ENCODE data around the gene NRIP1. TPM values are rescaled to one million over a fixed set of nuclear protein-coding genes. Genes with fewer than 3 reads are reported as not detected.

Gene NRIP1
- total RNA-seq, 1 donor from 2014 or later: 58.5 TPM

DNA sequence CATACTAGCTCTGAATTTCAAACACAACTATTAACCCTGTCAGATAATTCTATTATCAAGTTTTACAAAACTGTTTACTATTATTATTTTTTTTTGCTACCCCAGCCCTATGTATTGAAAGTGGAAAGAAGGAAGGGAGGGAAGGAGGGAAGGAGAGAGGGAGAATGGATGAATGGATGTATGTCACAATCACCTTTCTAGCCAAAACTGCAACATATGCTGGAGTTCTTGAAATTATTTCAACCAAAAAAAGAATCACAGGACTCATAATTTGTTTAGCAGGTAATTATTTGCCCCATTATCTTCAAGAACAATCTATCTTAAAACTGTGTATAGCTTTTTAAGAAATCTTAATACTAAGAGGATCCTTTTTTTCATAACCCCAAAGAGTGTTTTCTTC is 5.4 kb downstream of the NRIP1 start:
- H3K27me3 ChIP-seq (ENCODE audit: control insufficient read depth in 3 of 3, insufficient read depth in 3 of 3, low read length in 3 of 3): no peaks in the 10 kb centered on the region
- peaks cover 27 to 55% (median 39%) of the 10 kb centered on the region in 3 donors for H3K4me1 ChIP-seq (ENCODE audit: control insufficient read depth in 3 of 3, insufficient read depth in 3 of 3, low read length in 3 of 3)
- H3K9ac ChIP-seq (ENCODE audit: low read depth in 1 of 3, low read length in 3 of 3): peak overlapping the region in 1 of 3 donors; percentile 44
- no peaks in the 10 kb centered on the region for H3K36me3 ChIP-seq (ENCODE audit: control insufficient read depth in 3 of 3, insufficient read depth in 3 of 3, low read length in 3 of 3)
- H3K27ac ChIP-seq (ENCODE audit: low read depth, low read length): peak overlapping the region; percentile 3
- H3K9me3 ChIP-seq (ENCODE audit: control insufficient read depth in 3 of 3, low read length in 3 of 3): no peaks in the 10 kb centered on the region
- no peak overlapping the region for H3K4me3 ChIP-seq (ENCODE audit: low read length in 3 of 3)

DNA sequence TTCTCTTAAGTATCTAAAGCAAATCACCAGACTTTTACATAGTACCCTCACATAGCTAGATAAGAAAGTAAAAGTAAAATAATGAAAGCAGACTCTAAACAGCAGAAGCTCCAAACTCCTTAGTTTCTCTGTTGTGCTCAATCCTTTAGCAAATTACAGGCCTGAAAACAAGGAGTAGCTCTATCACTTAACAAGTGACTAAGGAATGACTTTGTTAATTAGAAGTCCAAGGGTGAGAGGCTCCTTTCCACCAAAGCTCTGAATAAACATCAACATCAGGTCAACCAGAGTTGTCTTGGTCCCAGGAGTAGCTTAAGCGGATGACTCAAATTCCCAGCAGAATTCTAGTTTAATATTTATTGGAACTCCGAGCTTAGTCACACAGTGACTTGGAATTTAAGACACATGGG is 5.9 kb downstream of the NRIP1 start:
- Histone ChIP-seq H3K27me3 (ENCODE audit: control insufficient read depth in 3 of 3, insufficient read depth in 3 of 3, low read length in 3 of 3) (no peaks in the 10 kb centered on the region), H3K9me3 (ENCODE audit: control insufficient read depth in 3 of 3, low read length in 3 of 3) (no peaks in the 10 kb centered on the region), H3K4me1 (ENCODE audit: control insufficient read depth in 3 of 3, insufficient read depth in 3 of 3, low read length in 3 of 3) (peaks cover 27 to 56% (median 39%) of the 10 kb centered on the region in 3 donors), H3K36me3 (ENCODE audit: control insufficient read depth in 3 of 3, insufficient read depth in 3 of 3, low read length in 3 of 3) (no peaks in the 10 kb centered on the region), H3K27ac (ENCODE audit: low read depth, low read length) (peak overlapping the region; percentile 3), H3K4me3 (ENCODE audit: low read length in 3 of 3) (no peak overlapping the region), H3K9ac (ENCODE audit: low read depth in 1 of 3, low read length in 3 of 3) (no peak overlapping the region)

DNA sequence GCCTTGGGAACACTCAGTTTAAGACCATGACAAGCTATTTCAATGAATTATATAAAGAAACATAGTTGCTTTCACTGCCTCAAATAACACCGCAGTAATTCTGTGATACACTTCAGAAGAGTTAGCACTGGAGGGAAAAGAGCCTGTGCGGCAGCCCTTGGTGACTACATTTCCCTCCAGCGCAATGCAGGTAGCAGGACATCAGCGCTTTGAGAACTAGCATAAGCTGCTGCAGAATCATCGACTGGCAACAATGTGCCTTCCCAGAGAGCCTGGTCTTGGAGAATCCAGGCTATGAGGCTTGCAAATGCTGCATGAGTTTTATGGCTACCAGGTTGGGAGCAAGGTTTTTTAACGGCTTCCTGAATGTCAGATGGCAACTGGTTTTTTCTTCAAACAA is 7.5 kb downstream of the NRIP1 start:
- peaks cover 18 to 51% (median 38%) of the 10 kb centered on the region in 3 donors for H3K4me1 ChIP-seq (ENCODE audit: control insufficient read depth in 3 of 3, insufficient read depth in 3 of 3, low read length in 3 of 3)
- H3K4me3 ChIP-seq (ENCODE audit: low read length in 3 of 3): peak overlapping the region in 2 of 3 donors; percentile 4 to 16
- H3K27ac ChIP-seq (ENCODE audit: low read depth, low read length): no peak overlapping the region
- no peaks in the 10 kb centered on the region for H3K9me3 ChIP-seq (ENCODE audit: control insufficient read depth in 3 of 3, low read length in 3 of 3)
- H3K9ac ChIP-seq (ENCODE audit: low read depth in 1 of 3, low read length in 3 of 3): no peak overlapping the region
- no peaks in the 10 kb centered on the region for H3K36me3 ChIP-seq (ENCODE audit: control insufficient read depth in 3 of 3, insufficient read depth in 3 of 3, low read length in 3 of 3)
- H3K27me3 ChIP-seq (ENCODE audit: control insufficient read depth in 3 of 3, insufficient read depth in 3 of 3, low read length in 3 of 3): no peaks in the 10 kb centered on the region

DNA sequence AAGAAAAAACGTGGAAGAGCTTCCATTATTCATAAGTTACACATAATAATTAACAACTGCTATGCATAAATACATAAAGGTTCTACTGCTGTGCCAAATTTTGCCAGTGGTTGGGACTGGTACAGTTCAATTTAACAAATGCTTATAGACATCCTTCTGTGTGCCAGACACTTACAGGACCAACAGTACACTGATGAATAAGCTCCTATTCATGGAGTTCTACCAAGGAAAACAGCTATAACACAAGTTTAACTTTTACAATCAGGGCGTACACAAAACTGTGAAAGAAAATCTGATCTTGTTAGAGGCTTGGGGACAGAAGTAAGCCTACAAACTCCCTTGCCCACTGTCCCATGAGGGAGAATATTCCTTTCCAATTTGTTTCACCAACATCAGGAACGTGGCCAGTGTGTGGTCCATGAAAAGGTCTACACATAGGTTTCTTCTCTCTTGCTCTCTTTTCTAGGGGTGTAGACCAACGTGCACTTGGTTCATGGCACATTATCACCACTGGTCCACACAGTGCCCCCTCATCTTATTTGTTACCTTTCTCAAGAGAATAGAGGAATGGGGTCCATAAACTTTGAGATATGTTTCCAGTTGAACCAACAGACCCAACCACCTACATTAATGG is 10.1 kb downstream of the NRIP1 start:
- Histone ChIP-seq H3K9me3 (ENCODE audit: control insufficient read depth in 3 of 3, low read length in 3 of 3) (no peaks in the 10 kb centered on the region), H3K36me3 (ENCODE audit: control insufficient read depth in 3 of 3, insufficient read depth in 3 of 3, low read length in 3 of 3) (no peaks in the 10 kb centered on the region), H3K27me3 (ENCODE audit: control insufficient read depth in 3 of 3, insufficient read depth in 3 of 3, low read length in 3 of 3) (no peaks in the 10 kb centered on the region), H3K27ac (ENCODE audit: low read depth, low read length) (no peak overlapping the region), H3K4me1 (ENCODE audit: control insufficient read depth in 3 of 3, insufficient read depth in 3 of 3, low read length in 3 of 3) (peaks cover 22 to 50% (median 41%) of the 10 kb centered on the region in 3 donors), H3K9ac (ENCODE audit: low read depth in 1 of 3, low read length in 3 of 3) (no peak overlapping the region), H3K4me3 (ENCODE audit: low read length in 3 of 3) (no peak overlapping the region)

DNA sequence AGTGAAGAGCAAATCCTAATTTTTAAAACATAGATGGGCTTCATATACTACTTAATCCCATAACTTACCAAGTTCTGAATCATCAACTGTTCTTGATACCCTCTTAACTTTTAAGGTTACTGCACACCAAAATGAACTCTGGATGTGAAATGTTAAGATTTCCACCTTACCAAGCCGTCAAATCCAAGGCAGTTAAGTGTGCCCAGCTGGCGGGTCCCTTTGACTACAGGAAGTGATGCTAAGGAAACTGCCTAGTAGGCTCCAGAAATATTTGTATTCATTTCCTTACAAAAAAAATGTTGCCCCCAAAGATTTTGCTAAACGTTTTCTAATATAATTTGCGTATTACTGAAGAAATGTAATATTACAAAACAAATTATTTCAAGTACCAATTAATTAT is 10.7 kb downstream of the NRIP1 start:
- Histone ChIP-seq H3K9ac (ENCODE audit: low read depth in 1 of 3, low read length in 3 of 3) (no peak overlapping the region), H3K9me3 (ENCODE audit: control insufficient read depth in 3 of 3, low read length in 3 of 3) (no peaks in the 10 kb centered on the region), H3K27me3 (ENCODE audit: control insufficient read depth in 3 of 3, insufficient read depth in 3 of 3, low read length in 3 of 3) (no peaks in the 10 kb centered on the region), H3K36me3 (ENCODE audit: control insufficient read depth in 3 of 3, insufficient read depth in 3 of 3, low read length in 3 of 3) (no peaks in the 10 kb centered on the region), H3K27ac (ENCODE audit: low read depth, low read length) (no peak overlapping the region), H3K4me1 (ENCODE audit: control insufficient read depth in 3 of 3, insufficient read depth in 3 of 3, low read length in 3 of 3) (peaks cover 22 to 46% (median 41%) of the 10 kb centered on the region in 3 donors), H3K4me3 (ENCODE audit: low read length in 3 of 3) (no peak overlapping the region)

DNA sequence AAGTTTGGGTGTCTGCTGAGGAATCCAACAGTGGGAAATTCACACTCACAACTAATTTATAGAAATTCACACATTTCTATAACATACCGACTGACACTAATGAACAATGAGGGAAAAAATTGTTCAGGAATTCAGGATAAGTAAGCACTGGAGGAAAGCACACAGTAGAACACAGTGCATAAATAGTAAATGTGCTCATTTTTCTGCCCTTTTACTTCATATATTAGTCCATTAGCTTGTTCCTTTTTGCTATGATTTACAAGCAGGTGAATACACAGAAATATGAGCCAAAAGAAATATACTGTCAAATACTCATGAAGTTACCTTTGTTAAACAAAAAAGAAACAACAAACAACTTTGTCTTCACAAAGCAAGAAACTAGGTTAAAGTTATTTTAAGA is 11.3 kb downstream of the NRIP1 start:
- Histone ChIP-seq H3K27ac (ENCODE audit: low read depth, low read length) (no peak overlapping the region), H3K9me3 (ENCODE audit: control insufficient read depth in 3 of 3, low read length in 3 of 3) (no peaks in the 10 kb centered on the region), H3K4me3 (ENCODE audit: low read length in 3 of 3) (no peak overlapping the region), H3K27me3 (ENCODE audit: control insufficient read depth in 3 of 3, insufficient read depth in 3 of 3, low read length in 3 of 3) (no peaks in the 10 kb centered on the region), H3K9ac (ENCODE audit: low read depth in 1 of 3, low read length in 3 of 3) (no peak overlapping the region), H3K4me1 (ENCODE audit: control insufficient read depth in 3 of 3, insufficient read depth in 3 of 3, low read length in 3 of 3) (peaks cover 22 to 46% (median 41%) of the 10 kb centered on the region in 3 donors), H3K36me3 (ENCODE audit: control insufficient read depth in 3 of 3, insufficient read depth in 3 of 3, low read length in 3 of 3) (no peaks in the 10 kb centered on the region)

DNA sequence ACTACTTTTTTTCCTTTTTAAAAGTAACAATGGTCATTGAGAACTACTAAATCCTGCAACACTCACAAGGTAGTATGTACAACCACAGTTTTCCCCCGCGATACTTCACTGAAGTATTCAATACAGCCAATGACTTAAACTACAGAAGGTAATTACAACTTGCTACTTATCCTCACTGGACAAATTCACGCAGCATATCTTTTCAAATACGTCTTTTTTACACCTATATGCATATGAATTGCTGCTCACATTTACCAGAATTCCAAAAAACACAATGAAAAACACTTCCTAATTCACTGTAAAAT is 12.4 kb downstream of the NRIP1 start:
- Histone ChIP-seq H3K9ac (ENCODE audit: low read depth in 1 of 3, low read length in 3 of 3) (no peak overlapping the region), H3K36me3 (ENCODE audit: control insufficient read depth in 3 of 3, insufficient read depth in 3 of 3, low read length in 3 of 3) (no peaks in the 10 kb centered on the region), H3K9me3 (ENCODE audit: control insufficient read depth in 3 of 3, low read length in 3 of 3) (no peaks in the 10 kb centered on the region), H3K27me3 (ENCODE audit: control insufficient read depth in 3 of 3, insufficient read depth in 3 of 3, low read length in 3 of 3) (no peaks in the 10 kb centered on the region), H3K4me1 (ENCODE audit: control insufficient read depth in 3 of 3, insufficient read depth in 3 of 3, low read length in 3 of 3) (peaks cover 17 to 40% (median 37%) of the 10 kb centered on the region in 3 donors), H3K27ac (ENCODE audit: low read depth, low read length) (no peak overlapping the region), H3K4me3 (ENCODE audit: low read length in 3 of 3) (peak overlapping the region in 1 of 3 donors; percentile 1)

DNA sequence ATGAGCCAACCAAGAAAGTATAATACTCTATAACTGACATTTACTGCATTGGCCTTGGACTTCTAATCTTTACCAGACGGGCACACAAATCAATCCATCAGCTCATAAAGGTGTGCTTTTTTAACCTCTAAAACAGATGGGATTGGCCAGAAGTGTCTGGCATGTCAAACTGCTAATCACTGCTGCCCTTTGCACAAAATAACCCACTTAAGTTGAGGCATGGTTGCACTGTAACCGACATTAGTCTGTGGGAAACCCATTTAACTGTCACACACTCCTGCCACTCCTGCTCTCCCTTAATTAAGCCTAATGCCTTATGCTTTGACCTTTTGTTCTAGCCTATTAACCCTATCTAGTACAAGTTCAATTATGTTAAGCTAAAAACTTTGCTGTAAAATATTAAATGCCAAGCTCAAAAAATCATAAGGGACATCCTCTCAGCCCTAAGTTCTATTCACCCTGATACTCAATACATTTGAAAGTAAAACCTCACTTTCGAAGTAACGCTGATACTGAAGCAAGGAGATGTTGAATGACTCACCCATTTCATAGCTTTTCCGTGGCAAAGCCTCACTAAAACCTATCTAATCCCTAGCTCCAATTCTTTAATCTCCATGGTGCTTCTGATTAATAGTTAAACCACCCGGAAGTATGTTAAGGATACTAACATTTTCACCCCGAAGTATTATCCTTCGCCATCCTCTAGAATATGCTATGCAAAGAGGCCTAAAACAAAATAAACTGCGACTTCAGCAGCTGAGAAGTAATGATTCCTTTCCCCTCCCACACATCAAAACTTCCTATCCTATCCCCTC is 12.9 kb downstream of the NRIP1 start:
- Histone ChIP-seq H3K36me3 (ENCODE audit: control insufficient read depth in 3 of 3, insufficient read depth in 3 of 3, low read length in 3 of 3) (no peaks in the 10 kb centered on the region), H3K4me3 (ENCODE audit: low read length in 3 of 3) (peak overlapping the region in 1 of 3 donors; percentile 1), H3K9ac (ENCODE audit: low read depth in 1 of 3, low read length in 3 of 3) (peak overlapping the region in 1 of 3 donors; percentile 14), H3K27ac (ENCODE audit: low read depth, low read length) (no peak overlapping the region), H3K27me3 (ENCODE audit: control insufficient read depth in 3 of 3, insufficient read depth in 3 of 3, low read length in 3 of 3) (no peaks in the 10 kb centered on the region), H3K9me3 (ENCODE audit: control insufficient read depth in 3 of 3, low read length in 3 of 3) (no peaks in the 10 kb centered on the region), H3K4me1 (ENCODE audit: control insufficient read depth in 3 of 3, insufficient read depth in 3 of 3, low read length in 3 of 3) (peaks cover 14 to 34% (median 32%) of the 10 kb centered on the region in 3 donors)

DNA sequence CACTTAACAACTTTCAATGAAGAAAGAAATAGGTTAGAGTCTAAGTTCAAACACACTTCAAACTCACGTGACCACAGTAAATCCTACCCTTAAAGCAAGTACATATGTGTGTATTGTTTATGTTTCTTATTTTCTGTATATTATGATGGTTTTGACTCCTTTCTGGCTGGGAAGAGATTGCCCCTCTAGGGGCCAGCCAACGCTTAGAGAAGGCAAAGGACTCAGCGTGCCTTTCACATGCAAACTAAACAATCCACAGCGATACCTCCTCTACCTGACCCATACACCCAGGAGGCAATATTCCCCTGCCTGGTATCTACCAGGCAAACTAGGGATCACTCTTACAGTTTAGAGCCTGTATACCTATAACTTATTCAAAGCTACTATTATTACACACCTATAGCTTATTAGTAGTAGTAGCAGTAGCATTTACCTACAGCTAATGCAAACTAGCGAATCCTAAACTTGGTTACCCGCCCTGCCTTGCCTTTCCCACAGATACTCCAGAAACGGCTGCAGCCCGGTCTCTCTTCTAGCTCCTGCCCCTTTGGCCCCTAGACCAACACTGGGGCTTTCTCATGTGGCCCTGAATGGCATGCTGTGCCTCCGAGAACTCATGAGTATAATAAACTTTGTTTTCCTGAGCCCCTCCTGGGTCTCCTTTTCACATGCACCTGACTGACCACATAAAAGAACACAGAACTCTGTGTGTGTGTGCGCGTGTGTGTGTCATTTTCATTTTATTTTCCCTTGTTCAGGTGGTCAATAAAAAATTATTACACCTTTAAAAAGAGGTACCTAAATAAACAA is 14.0 kb downstream of the NRIP1 start:
- H3K27ac ChIP-seq (ENCODE audit: low read depth, low read length): no peak overlapping the region
- no peaks in the 10 kb centered on the region for H3K9me3 ChIP-seq (ENCODE audit: control insufficient read depth in 3 of 3, low read length in 3 of 3)
- peaks cover 14 to 34% (median 30%) of the 10 kb centered on the region in 3 donors for H3K4me1 ChIP-seq (ENCODE audit: control insufficient read depth in 3 of 3, insufficient read depth in 3 of 3, low read length in 3 of 3)
- H3K9ac ChIP-seq (ENCODE audit: low read depth in 1 of 3, low read length in 3 of 3): no peak overlapping the region
- H3K4me3 ChIP-seq (ENCODE audit: low read length in 3 of 3): no peak overlapping the region
- no peaks in the 10 kb centered on the region for H3K36me3 ChIP-seq (ENCODE audit: control insufficient read depth in 3 of 3, insufficient read depth in 3 of 3, low read length in 3 of 3)
- no peaks in the 10 kb centered on the region for H3K27me3 ChIP-seq (ENCODE audit: control insufficient read depth in 3 of 3, insufficient read depth in 3 of 3, low read length in 3 of 3)
